Mesenchymal stem cell (in vitro differentiated cells and primary cell): ENCODE measurements around the gene HOXB7.

Experiments
- DNase-seq: peaks from one replicate; pipeline ENCODE4 v3.0.0-alpha.2; 2013
- H2AFZ ChIP-seq: one replicate; pipeline ENCODE4 v1.6.1; 2013; ENCODE audit warnings: low read depth, mild to moderate bottlenecking, control low read depth, inconsistent platforms, low read length, moderate library complexity
- H2AK5ac ChIP-seq: 2 replicates; pipeline ENCODE4 v1.6.1; 2013; ENCODE audit warnings: low read length, moderate library complexity, mild to moderate bottlenecking, inconsistent platforms; ENCODE audit not compliant: severe bottlenecking
- H2BK120ac ChIP-seq: one replicate; pipeline ENCODE4 v1.6.1; 2013; ENCODE audit warnings: low read depth, mild to moderate bottlenecking, inconsistent platforms, low read length, moderate library complexity
- H2BK12ac ChIP-seq, 2 experiments: one replicate each; pipeline ENCODE4 v1.6.1; 2013; ENCODE audit warnings: inconsistent platforms in 2 of 2, low read length in 2 of 2, mild to moderate bottlenecking in 2 of 2, moderate library complexity in 2 of 2, control low read depth in 1 of 2
- H2BK15ac ChIP-seq: one replicate; pipeline ENCODE4 v1.6.1; 2013; ENCODE audit warnings: mild to moderate bottlenecking, low read depth, inconsistent platforms; ENCODE audit not compliant: poor library complexity, severe bottlenecking
- H2BK5ac ChIP-seq: 2 replicates; pipeline ENCODE4 v1.6.1; 2013; ENCODE audit warnings: low read depth, mild to moderate bottlenecking, low read length, control low read depth, inconsistent platforms; ENCODE audit not compliant: poor library complexity, severe bottlenecking
- H3K14ac ChIP-seq, 2 experiments: one replicate each; pipeline ENCODE4 v1.6.1; 2013; ENCODE audit warnings: inconsistent platforms in 2 of 2, low read length in 2 of 2, control low read depth in 1 of 2, mild to moderate bottlenecking in 1 of 2, moderate library complexity in 1 of 2
- H3K18ac ChIP-seq, 2 experiments: one replicate each; pipeline ENCODE4 v1.6.1; 2013; ENCODE audit warnings: inconsistent platforms in 2 of 2, low read length in 2 of 2, control low read depth in 1 of 2, low read depth in 1 of 2, mild to moderate bottlenecking in 1 of 2
- H3K23ac ChIP-seq, 2 experiments: one replicate each; pipeline ENCODE4 v1.6.1; 2013; ENCODE audit warnings: inconsistent platforms in 2 of 2, low read length in 2 of 2, mild to moderate bottlenecking in 2 of 2, moderate library complexity in 2 of 2, control low read depth in 1 of 2
- H3K27ac ChIP-seq: 2 replicates; pipeline ENCODE4 v1.5.1; 2013; ENCODE audit warnings: mild to moderate bottlenecking, moderate library complexity, low read length, control low read depth, inconsistent platforms; ENCODE audit not compliant: poor library complexity, severe bottlenecking
- H3K27me3 ChIP-seq, 2 experiments: 2 replicates each; pipeline versions ENCODE4 v1.6.1 to v1.7.0; 2013; ENCODE audit warnings: low read length in 2 of 2, mild to moderate bottlenecking in 2 of 2, moderate library complexity in 2 of 2, control low read depth in 1 of 2, inconsistent platforms in 1 of 2; ENCODE audit not compliant: control insufficient read depth in 1 of 2, insufficient read depth in 1 of 2
- H3K36me3 ChIP-seq, 2 experiments: 2 replicates each; pipeline versions ENCODE4 v1.6.1 to v1.7.0; 2013; ENCODE audit warnings: low read length in 2 of 2, control low read depth in 1 of 2, inconsistent platforms in 1 of 2, low read depth in 1 of 2, mild to moderate bottlenecking in 1 of 2; ENCODE audit not compliant: insufficient read depth in 2 of 2, control insufficient read depth in 1 of 2
- H3K4ac ChIP-seq, 2 experiments: one replicate each; pipeline ENCODE4 v1.6.1; 2013; ENCODE audit warnings: inconsistent platforms in 2 of 2, low read length in 2 of 2, mild to moderate bottlenecking in 2 of 2, moderate library complexity in 2 of 2, control low read depth in 1 of 2, low read depth in 1 of 2
- H3K4me1 ChIP-seq: 2 replicates; pipeline ENCODE4 v1.6.1; 2013; ENCODE audit warnings: low read depth, low read length, control low read depth; ENCODE audit not compliant: control insufficient read depth, insufficient read depth
- H3K4me2 ChIP-seq: 2 replicates; pipeline ENCODE4 v1.6.1; 2013; ENCODE audit warnings: low read length, mild to moderate bottlenecking, inconsistent platforms; ENCODE audit not compliant: poor library complexity, severe bottlenecking
- H3K4me3 ChIP-seq, 2 experiments: 2 replicates each; pipeline versions ENCODE4 v1.5.1 to v1.7.0; 2013; ENCODE audit warnings: low read length in 2 of 2, mild to moderate bottlenecking in 2 of 2, control low read depth in 1 of 2, low read depth in 1 of 2; ENCODE audit not compliant: insufficient read depth in 1 of 2
- H3K79me1 ChIP-seq: replicated peaks from 2 replicates; pipeline ENCODE4 v1.6.1; 2013; ENCODE audit warnings: mild to moderate bottlenecking, control low read depth, low read length, inconsistent platforms; ENCODE audit not compliant: poor library complexity, severe bottlenecking
- H3K9ac ChIP-seq: 2 replicates; pipeline ENCODE4 v1.7.0; 2013; ENCODE audit warnings: mild to moderate bottlenecking, low read length, moderate library complexity
- H3K9me3 ChIP-seq: 2 replicates; pipeline ENCODE4 v1.7.0; 2013; ENCODE audit warnings: mild to moderate bottlenecking, low read length; ENCODE audit not compliant: control insufficient read depth
- H4K8ac ChIP-seq: one replicate; pipeline ENCODE4 v1.6.1; 2013; ENCODE audit warnings: inconsistent platforms, mild to moderate bottlenecking, low read length, moderate library complexity
- H4K91ac ChIP-seq: one replicate; pipeline ENCODE4 v1.6.1; 2013; ENCODE audit warnings: mild to moderate bottlenecking, low read length, inconsistent platforms
- WGBS: methylation state at CpG from one replicate; pipeline ENCODE4 v1.1.7; 2013; ENCODE audit warnings: mixed read lengths; 5-methylcytosine and 5-hydroxymethylcytosine counted together

The HOXB7 gene

GRCh38 chr17:48579471-48579759 lies 31.4 kb downstream of the HOXB7 start:
- peak overlapping the region; percentile 74 for H2BK120ac ChIP-seq
- no peak overlapping the region for H4K91ac ChIP-seq
- peak overlapping the region in 1 of 2 experiments; percentile 91 for H3K18ac ChIP-seq
- WGBS: 0% methylated on average over 1 of the region's 7 CpGs
- no peaks in the 10 kb centered on the region for H3K9me3 ChIP-seq
- no peak overlapping the region for H4K8ac ChIP-seq
- peak overlapping the region; percentile 82 for H3K4me2 ChIP-seq
- H3K4me3 ChIP-seq: peak overlapping the region in 1 of 2 experiments; percentile 96
- H2BK15ac ChIP-seq: no peak overlapping the region
- H2AFZ ChIP-seq: no peak overlapping the region
- H3K79me1 ChIP-seq: peaks cover 4% of the 10 kb centered on the region
- H3K4me1 ChIP-seq: peaks cover 34% of the 10 kb centered on the region
- no peaks in the 10 kb centered on the region for H3K27me3 ChIP-seq
- no peak overlapping the region for H3K14ac ChIP-seq
- peak overlapping the region; percentile 98 for H3K9ac ChIP-seq
- H3K36me3 ChIP-seq: peaks cover 6% of the 10 kb centered on the region in 2 experiments
- peak overlapping the region in 1 of 2 experiments; percentile 43 for H2BK12ac ChIP-seq
- H3K23ac ChIP-seq: no peak overlapping the region
- no peak overlapping the region for H3K4ac ChIP-seq
- no peak overlapping the region for H3K27ac ChIP-seq
- DNase-seq: no peak
- no peak overlapping the region for H2BK5ac ChIP-seq
- no peak overlapping the region for H2AK5ac ChIP-seq

DNA sequence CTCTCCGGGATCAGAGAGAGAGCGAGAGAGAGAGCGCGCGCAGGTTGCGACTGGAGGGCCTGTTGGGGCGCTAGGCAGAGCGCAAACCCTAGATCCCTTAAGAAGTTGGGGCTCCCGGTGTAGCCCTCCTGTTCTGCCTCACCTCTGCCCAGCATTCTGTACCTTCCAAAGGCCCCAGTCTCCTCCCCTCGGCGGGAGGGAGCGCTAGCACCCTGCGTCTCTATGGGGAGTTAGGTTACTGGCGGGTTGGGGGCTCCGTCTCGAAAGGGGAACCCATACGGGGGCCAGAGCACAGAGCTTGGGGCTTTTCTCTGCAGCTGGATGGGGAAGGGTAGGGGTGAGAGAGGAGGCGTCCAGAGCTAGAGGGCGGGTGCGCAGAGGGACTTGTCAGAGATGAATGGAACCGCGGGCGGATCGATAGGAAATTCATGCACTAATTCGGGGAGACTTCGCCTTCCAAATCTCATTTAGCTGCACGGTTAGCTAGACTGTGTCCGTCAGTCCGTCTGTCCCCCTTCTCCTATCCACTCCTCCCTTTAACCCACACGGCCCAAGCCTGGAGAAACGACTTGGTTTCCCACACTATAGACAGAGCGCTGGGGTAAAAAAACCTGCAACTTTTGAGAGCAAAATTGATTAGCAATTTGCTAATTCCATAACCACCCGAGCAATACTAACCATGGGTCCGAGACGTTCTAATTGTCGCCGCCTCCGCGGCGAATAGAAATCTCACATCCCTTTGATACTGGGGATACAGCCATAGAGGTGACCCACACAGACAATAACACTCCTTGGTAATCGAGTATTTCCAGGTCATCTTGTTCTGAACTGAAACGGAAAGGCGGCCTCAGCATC lies 32.0 kb downstream of the HOXB7 start:
- Histone ChIP-seq H3K4me2 (peak overlapping the region; percentile 82), H4K91ac (peak overlapping the region; percentile 95), H3K27ac (peak overlapping the region; percentile 60), H2AFZ (no peak overlapping the region), H2BK5ac (no peak overlapping the region), H3K4ac (peak overlapping the region; percentile 92 to 93), H3K9me3 (no peaks in the 10 kb centered on the region), H3K4me3 (peak overlapping the region; percentile 62 to 96), H3K23ac (peak overlapping the region in 1 of 2 experiments; percentile 79), H2AK5ac (peak overlapping the region; percentile 1), H3K18ac (peak overlapping the region; percentile 87 to 91), H3K4me1 (peaks cover 35% of the 10 kb centered on the region), H3K27me3 (no peaks in the 10 kb centered on the region), H2BK12ac (peak overlapping the region; percentile 55 to 80), H3K36me3 (peaks cover 6% of the 10 kb centered on the region in 2 experiments), H4K8ac (peak overlapping the region; percentile 94), H3K79me1 (peaks cover 7% of the 10 kb centered on the region), H3K14ac (peak overlapping the region; percentile 22 to 87), H2BK120ac (peak overlapping the region; percentile 97), H2BK15ac (peak overlapping the region; percentile 86), H3K9ac (peak overlapping the region; percentile 98)
- 2% methylated on average over 35 of the region's 43 CpGs for WGBS
- DNase-seq: peak; percentile 76

- Histone ChIP-seq H3K4me1 (peaks cover 37% of the 10 kb centered on the region), H3K23ac (peak within 1 kb of the TSS in 1 of 2 experiments; percentile 91), H2BK12ac (peak within 1 kb of the TSS; percentile 80 to 89), H3K79me1 (peaks cover 7% of the 10 kb centered on the region), H3K4ac (peak within 1 kb of the TSS; percentile 92 to 98), H3K18ac (peak within 1 kb of the TSS; percentile 91 to 95), H3K27me3 (no peaks in the 10 kb centered on the region), H3K14ac (peak within 1 kb of the TSS; percentile 87 to 97), H2BK120ac (peak within 1 kb of the TSS; percentile 97), H3K9ac (peak within 1 kb of the TSS; percentile 98), H4K91ac (peak within 1 kb of the TSS; percentile 95), H3K4me2 (peak within 1 kb of the TSS; percentile 82), H3K9me3 (no peaks in the 10 kb centered on the region), H4K8ac (peak within 1 kb of the TSS; percentile 94), H3K27ac (peak within 1 kb of the TSS; percentile 60), H3K36me3 (peaks cover 6 to 10% of the 10 kb centered on the region in 2 experiments), H2AK5ac (peak within 1 kb of the TSS; percentile 1), H2AFZ (no peak within 1 kb of the TSS), H2BK15ac (peak within 1 kb of the TSS; percentile 86), H2BK5ac (no peak within 1 kb of the TSS), H3K4me3 (peak within 1 kb of the TSS; percentile 69 to 96)
- peak; percentile 88 for DNase-seq
- under 1% methylated on average over 19 of the region's 58 CpGs for WGBS
Observed at GRCh38 chr17:48577946-48578615, 32.7 kb downstream of the HOXB7 start, which contains the start of gene HOXB4. HOXB4 (minus strand) TSS chr17:48578350; CDS start chr17:48578319, 31 bp downstream.
